SU-DHL-6 (cell line): ENCODE measurements around the gene PEA15.
A peak's percentile ranks its signal among the peaks of the same experiment; 100 is the strongest.

Source experiments
- H2AFZ ChIP-seq: fragments of 200-600 bp; sonication (generic); 2 replicates; pipeline ENCODE4 v1.6.1; 2014; ENCODE audit warnings: low read depth, mild to moderate bottlenecking, moderate library complexity, mixed read lengths, antibody characterized with exemption, low read length; ENCODE audit not compliant: severe bottlenecking
- H3F3A ChIP-seq: fragments of 200-600 bp; shearing (Covaris generic); 2 replicates; pipeline ENCODE4 v1.6.0; 2016; ENCODE audit warnings: antibody characterized with exemption, mild to moderate bottlenecking; ENCODE audit not compliant: insufficient read depth
- H3K27ac ChIP-seq: fragments of 200-600 bp; sonication (generic); 2 replicates; pipeline ENCODE4 v1.5.1; 2016; ENCODE audit warnings: low read depth, mild to moderate bottlenecking, low read length, moderate library complexity, mixed read lengths
- H3K27me3 ChIP-seq: fragments of 200-600 bp; sonication (generic), shearing (Covaris generic); 2 replicates; pipeline ENCODE4 v1.6.0; 2014; ENCODE audit warnings: mild to moderate bottlenecking, low read length
- H3K36me3 ChIP-seq: fragments of 200-600 bp; sonication (generic); 2 replicates; pipeline ENCODE4 v1.6.1; 2014; ENCODE audit warnings: mild to moderate bottlenecking, low read length, mixed read lengths
- H3K4me2 ChIP-seq: fragments of 300-600, 200-600 bp; shearing (Covaris generic), sonication (generic); 2 replicates; pipeline ENCODE4 v1.6.0; 2014; ENCODE audit warnings: low read length, low read depth, mild to moderate bottlenecking; ENCODE audit not compliant: poor library complexity, severe bottlenecking
- H3K4me3 ChIP-seq: fragments of 200-600 bp; sonication (generic); 2 replicates; pipeline ENCODE4 v1.5.1; 2014; ENCODE audit warnings: antibody characterized with exemption, low read length, mild to moderate bottlenecking, mixed read lengths; ENCODE audit not compliant: insufficient read depth, poor library complexity, severe bottlenecking
- H3K79me2 ChIP-seq: fragments of 200-600 bp; sonication (generic); 2 replicates; pipeline ENCODE4 v1.6.1; 2014; ENCODE audit warnings: mild to moderate bottlenecking, low read length, moderate library complexity; ENCODE audit not compliant: insufficient read depth
- H3K9ac ChIP-seq: fragments of 200-600 bp; sonication (generic); 2 replicates; pipeline ENCODE4 v1.7.0; 2014; ENCODE audit warnings: mild to moderate bottlenecking, low read length
- H3K9me2 ChIP-seq: fragments of 200-600 bp; sonication (generic); replicated peaks from 2 replicates; pipeline ENCODE4 v1.6.1; 2014; ENCODE audit warnings: low read length; ENCODE audit not compliant: insufficient read depth
- H3K9me3 ChIP-seq: fragments of 200-600 bp; sonication (generic); 2 replicates; pipeline ENCODE4 v1.6.1; 2014; ENCODE audit warnings: low read length, mixed read lengths; ENCODE audit not compliant: insufficient read depth
- H4K20me1 ChIP-seq: fragments of 200-600 bp; sonication (generic); 2 replicates; pipeline ENCODE4 v1.6.1; 2014; ENCODE audit warnings: low read depth, mild to moderate bottlenecking, antibody characterized with exemption, low read length, moderate library complexity, mixed read lengths
- EZH2phosphoT487 ChIP-seq: fragments of 200-600 bp; sonication (generic), shearing (Covaris generic); conservative IDR thresholded peaks from 2 replicates; pipeline ENCODE4 v1.6.1; 2018; ENCODE audit warnings: mild to moderate bottlenecking, antibody characterized with exemption, low read length, moderate library complexity, mixed read lengths
- TF ChIP-seq, protein P1 (sequence below): fragments of 200-600 bp; sonication (generic); IDR thresholded peaks from one replicate; pipeline ENCODE4 v1.5.1; 2017; ENCODE audit warnings: antibody characterized with exemption, mild to moderate bottlenecking, low read length, moderate library complexity; ENCODE audit not compliant: insufficient read depth, poor library complexity, severe bottlenecking

PEA15 gene

DNA sequence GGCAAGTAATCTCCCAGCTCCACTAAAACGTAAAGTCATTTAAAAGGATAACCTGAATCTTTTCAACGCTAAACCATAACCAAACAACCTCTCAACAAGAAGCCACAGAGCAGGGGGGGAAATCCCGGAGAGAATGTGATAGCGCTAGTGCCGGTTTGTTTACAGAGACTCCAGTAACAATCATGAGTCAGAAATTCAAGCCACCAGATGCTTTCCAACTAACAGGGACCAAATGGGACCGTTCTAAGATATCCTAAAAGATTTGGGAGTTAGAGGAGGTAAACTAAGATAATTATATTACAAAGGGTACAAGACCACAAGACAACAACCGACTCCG lies 56.3 kb downstream of the PEA15 start:
- peak overlapping the region; percentile 73 for H3K9ac ChIP-seq
- no peaks in the 10 kb centered on the region for H3K9me2 ChIP-seq
- peaks cover 7% of the 10 kb centered on the region; the same call in 1 of the 2 replicates for H3F3A ChIP-seq
- no peaks in the 10 kb centered on the region for H3K27me3 ChIP-seq
- H3K4me3 ChIP-seq: peak overlapping the region; percentile 59
- no peaks in the 10 kb centered on the region for H3K36me3 ChIP-seq
- peak overlapping the region; percentile 3 for H2AFZ ChIP-seq
- peak overlapping the region; percentile 91 for H3K4me2 ChIP-seq
- no peaks in the 10 kb centered on the region for H3K9me3 ChIP-seq
- no peaks in the 10 kb centered on the region for H4K20me1 ChIP-seq
- H3K27ac ChIP-seq: peak overlapping the region; percentile 12
- peaks cover 31% of the 10 kb centered on the region for H3K79me2 ChIP-seq
- TF ChIP-seq EZH2phosphoT487: no peak
- TF ChIP-seq, protein P1, sequence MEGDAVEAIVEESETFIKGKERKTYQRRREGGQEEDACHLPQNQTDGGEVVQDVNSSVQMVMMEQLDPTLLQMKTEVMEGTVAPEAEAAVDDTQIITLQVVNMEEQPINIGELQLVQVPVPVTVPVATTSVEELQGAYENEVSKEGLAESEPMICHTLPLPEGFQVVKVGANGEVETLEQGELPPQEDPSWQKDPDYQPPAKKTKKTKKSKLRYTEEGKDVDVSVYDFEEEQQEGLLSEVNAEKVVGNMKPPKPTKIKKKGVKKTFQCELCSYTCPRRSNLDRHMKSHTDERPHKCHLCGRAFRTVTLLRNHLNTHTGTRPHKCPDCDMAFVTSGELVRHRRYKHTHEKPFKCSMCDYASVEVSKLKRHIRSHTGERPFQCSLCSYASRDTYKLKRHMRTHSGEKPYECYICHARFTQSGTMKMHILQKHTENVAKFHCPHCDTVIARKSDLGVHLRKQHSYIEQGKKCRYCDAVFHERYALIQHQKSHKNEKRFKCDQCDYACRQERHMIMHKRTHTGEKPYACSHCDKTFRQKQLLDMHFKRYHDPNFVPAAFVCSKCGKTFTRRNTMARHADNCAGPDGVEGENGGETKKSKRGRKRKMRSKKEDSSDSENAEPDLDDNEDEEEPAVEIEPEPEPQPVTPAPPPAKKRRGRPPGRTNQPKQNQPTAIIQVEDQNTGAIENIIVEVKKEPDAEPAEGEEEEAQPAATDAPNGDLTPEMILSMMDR: no peak

DNA sequence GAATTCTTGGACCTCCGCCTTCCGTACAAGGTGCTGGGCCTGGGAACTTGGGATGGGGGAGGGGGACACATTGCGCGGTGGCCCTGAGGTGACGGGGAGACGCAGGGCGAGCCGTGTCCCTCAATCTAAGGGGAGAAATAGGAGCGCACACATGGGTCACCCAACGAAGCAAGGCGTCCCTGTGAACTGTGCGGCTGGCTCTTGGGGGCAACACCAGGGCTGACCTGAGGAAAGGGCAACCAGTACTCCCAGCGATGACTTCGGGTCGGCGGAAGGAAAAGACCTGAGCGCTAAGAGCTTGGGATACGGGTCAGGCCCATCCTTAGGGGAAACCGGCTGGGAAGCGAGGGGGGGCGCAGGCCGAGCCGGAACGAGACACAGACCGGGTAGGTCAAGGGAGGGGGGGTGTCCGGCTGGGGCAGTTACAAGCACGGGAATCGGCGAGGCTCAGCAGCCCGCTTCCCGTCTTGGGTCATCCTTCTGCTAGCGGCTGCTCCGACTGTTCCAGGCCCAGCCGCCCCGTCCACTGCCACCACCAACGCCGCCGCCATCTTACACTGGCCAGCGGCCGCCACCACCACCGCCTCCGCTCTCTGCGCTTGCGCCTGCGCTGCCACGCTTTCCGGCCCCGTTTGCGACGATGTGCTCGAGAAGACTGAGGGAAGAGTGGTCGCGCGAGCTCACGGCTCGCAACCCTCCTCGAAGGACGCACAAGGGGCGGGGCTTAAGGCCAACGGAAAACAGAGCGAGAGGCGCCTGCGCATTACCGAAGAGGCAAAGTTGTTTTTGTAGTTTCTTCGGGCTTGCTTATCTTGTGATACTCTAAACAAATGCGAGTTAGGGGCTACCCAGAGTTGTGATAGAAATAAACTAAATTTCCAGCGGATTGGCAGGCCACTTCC lies 57.0 kb downstream of the PEA15 start, which contains the start of gene DCAF8:
Gene DCAF8, minus strand, starts transcription at position 657 of the 902 bp plus-strand sequence. CDS start 18,541 bp downstream, outside the sequence.
- Histone ChIP-seq H3K79me2 (peaks cover 31% of the 10 kb centered on the region), H4K20me1 (no peaks in the 10 kb centered on the region), H3K27me3 (no peaks in the 10 kb centered on the region), H2AFZ (peak within 1 kb of the TSS; percentile 85), H3K4me2 (peak within 1 kb of the TSS; percentile 91), H3K9ac (peak within 1 kb of the TSS; percentile 73), H3K9me2 (no peaks in the 10 kb centered on the region), H3K27ac (peak within 1 kb of the TSS; percentile 60), H3K36me3 (no peaks in the 10 kb centered on the region), H3K4me3 (peak within 1 kb of the TSS; percentile 59), H3K9me3 (no peaks in the 10 kb centered on the region), H3F3A (peaks cover 7% of the 10 kb centered on the region; the same call in 1 of the 2 replicates)
- no peak for TF ChIP-seq EZH2phosphoT487
- TF ChIP-seq, protein P1: no peak

DNA sequence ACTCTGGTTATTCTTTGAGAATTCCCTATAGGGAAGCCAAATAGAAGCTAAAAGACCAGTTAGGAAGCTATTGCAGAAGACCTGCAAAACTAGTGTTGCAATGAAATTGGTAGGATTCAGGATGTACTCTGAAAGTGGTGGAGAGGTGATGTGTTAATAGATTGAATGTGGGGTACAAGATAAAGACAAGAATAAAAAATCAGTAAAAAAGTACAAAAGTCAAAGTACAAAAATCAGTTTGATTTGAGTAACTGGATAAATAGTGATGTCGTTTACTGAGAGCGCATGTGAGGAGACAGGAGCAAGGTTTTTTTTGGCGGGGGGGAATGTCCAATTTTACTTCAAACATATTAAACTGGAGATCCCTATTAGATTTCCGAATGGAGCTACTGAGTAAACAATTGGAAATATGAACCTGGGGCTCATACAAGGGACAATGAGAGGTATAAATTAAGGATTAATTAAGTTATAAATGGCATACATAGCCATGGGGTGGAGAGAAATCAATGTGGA lies 59.7 kb downstream of the PEA15 start:
- no peaks in the 10 kb centered on the region for H3K36me3 ChIP-seq
- peaks cover 7% of the 10 kb centered on the region; the same call in 1 of the 2 replicates for H3F3A ChIP-seq
- H3K27ac ChIP-seq: no peak overlapping the region
- peaks cover 20% of the 10 kb centered on the region for H3K79me2 ChIP-seq
- H2AFZ ChIP-seq: no peak overlapping the region
- no peaks in the 10 kb centered on the region for H3K9me2 ChIP-seq
- H3K4me2 ChIP-seq: no peak overlapping the region
- H3K4me3 ChIP-seq: no peak overlapping the region
- H4K20me1 ChIP-seq: no peaks in the 10 kb centered on the region
- H3K9ac ChIP-seq: no peak overlapping the region
- no peaks in the 10 kb centered on the region for H3K27me3 ChIP-seq
- no peaks in the 10 kb centered on the region for H3K9me3 ChIP-seq
- TF ChIP-seq, protein P1: no peak
- no peak for TF ChIP-seq EZH2phosphoT487
